ENCODE data around the gene TAF1C. TPM values are rescaled to one million over a fixed set of nuclear protein-coding genes. Genes with fewer than 3 reads are reported as not detected.

Gene TAF1C
- total and polyA plus RNA-seq, 2 of the 8 experiments (the other 6 are each of a cell fraction or from before 2014, with no cell fraction given): 44.6 to 63.8 TPM

GRCh38 chr16:84218956-84219355, 32.1 kb upstream of the TAF1C start:
- H2BK15ac ChIP-seq (ENCODE audit: low read length): no peak overlapping the region
- H2BK120ac ChIP-seq (replicated peaks; ENCODE audit: low read depth, low read length): no peak overlapping the region
- no peak for DNase-seq (ENCODE audit: low read depth in 1 of 2, low spot score in 2 of 2)
- no peak overlapping the region for H3K27ac ChIP-seq (ENCODE audit: low read depth, low read length)
- peak overlapping the region; percentile 74 for H2AFZ ChIP-seq (ENCODE audit: low read length)
- no peak for FAIRE-seq
- H2BK20ac ChIP-seq (ENCODE audit: low read length): no peak overlapping the region
- no peak overlapping the region for H2BK12ac ChIP-seq (ENCODE audit: low read depth, low read length)
- H4K5ac ChIP-seq (ENCODE audit: insufficient read length, low read depth, low read length): no peak overlapping the region
- no peak overlapping the region for H3K18ac ChIP-seq (ENCODE audit: extremely low read depth, low read length)
- H3K4me3 ChIP-seq (ENCODE audit: extremely low read depth in 1 of 4, insufficient read depth in 2 of 4, low read depth in 3 of 4, low read length in 4 of 4): no peak overlapping the region
- no peak overlapping the region for H2AK5ac ChIP-seq (ENCODE audit: low read depth, low read length)
- no peak overlapping the region for H3K23ac ChIP-seq (ENCODE audit: insufficient read length)
- no peak overlapping the region for H3K14ac ChIP-seq (ENCODE audit: insufficient read length)
- H3K23me2 ChIP-seq (ENCODE audit: low read depth, low read length): no peaks in the 10 kb centered on the region
- no peak overlapping the region for H4K8ac ChIP-seq (ENCODE audit: extremely low read depth, insufficient read depth, low read length)
- H3K79me1 ChIP-seq (ENCODE audit: low read depth, low read length): no peaks in the 10 kb centered on the region
- no peak overlapping the region for H2BK5ac ChIP-seq (ENCODE audit: low read depth, low read length)
- 77% methylated on average over 6 of the region's 6 CpGs; no CpG with 5 or more reads in 1 of the 2 experiments for WGBS, 2 experiments (ENCODE audit: extremely low coverage in 1 of 2, insufficient coverage in 1 of 2, insufficient read length in 1 of 2, insufficient replicate concordance in 2 of 2, low coverage in 1 of 2, low lambda C conversion rate in 2 of 2, missing lambda C conversion rate in 1 of 2)
- CTCF ChIA-PET (ENCODE audit: partially characterized antibody): interaction anchor here (0.8 to 1.1 kb wide), 4 partner anchors 43 to 268 kb away, joined by 3 to 5 read pairs (median 3); no protein-coding TSS in a partner anchor
- no peak overlapping the region for H4K91ac ChIP-seq (replicated peaks; ENCODE audit: insufficient read length, low read length)
- no peaks in the 10 kb centered on the region for H3K27me3 ChIP-seq (replicated peaks in 1 of 4; ENCODE audit: control insufficient read depth in 3 of 4, extremely low read depth in 1 of 4, insufficient read depth in 3 of 4, low read length in 3 of 4)
- no peaks in the 10 kb centered on the region for H3K9me3 ChIP-seq (ENCODE audit: insufficient read depth in 2 of 2, low read depth in 1 of 2, low read length in 1 of 2)
- H3K79me2 ChIP-seq (ENCODE audit: control insufficient read depth in 1 of 2, insufficient read depth in 2 of 2, low read length in 2 of 2): no peaks in the 10 kb centered on the region
- no peak overlapping the region for H3K4me2 ChIP-seq (ENCODE audit: insufficient read depth in 1 of 2, low read depth in 2 of 2, low read length in 2 of 2)
- H3K56ac ChIP-seq (replicated peaks; ENCODE audit: insufficient read length, low read depth, low read length): no peak overlapping the region
- peaks cover 0 to 3% (median 1%) of the 10 kb centered on the region in 4 experiments; a peak in 3 of 7 replicates for H3K4me1 ChIP-seq (replicated peaks in 1 of 4; ENCODE audit: control insufficient read depth in 3 of 4, insufficient read depth in 4 of 4, low read length in 3 of 4)
- POLR2A ChIA-PET (ENCODE audit: partially characterized antibody): interaction anchor here (0.9 to 1.1 kb wide), 2 partner anchors 24 to 195 kb away, joined by 3 read pairs; no protein-coding TSS in a partner anchor
- H3K9ac ChIP-seq (replicated peaks in 1 of 4; ENCODE audit: extremely low read depth in 1 of 4, low read depth in 3 of 4, low read length in 3 of 4): no peak overlapping the region
- H4K20me1 ChIP-seq (replicated peaks in 1 of 2; ENCODE audit: control insufficient read depth in 1 of 2, insufficient read depth in 2 of 2, low read length in 2 of 2): no peaks in the 10 kb centered on the region
- no peaks in the 10 kb centered on the region for H3K36me3 ChIP-seq (ENCODE audit: control insufficient read depth in 2 of 4, insufficient read depth in 4 of 4, low read length in 3 of 4)
- no peak overlapping the region for H3K4ac ChIP-seq (replicated peaks; ENCODE audit: insufficient read length, low read depth, low read length)
- TF ChIP-seq GABPA (IDR thresholded peaks at IDR 0.05; ENCODE audit: borderline replicate concordance, insufficient read depth, low read length) (no peak), SIRT6 (IDR thresholded peaks at IDR 0.05; ENCODE audit: low read length) (no peak), MAX (IDR thresholded peaks at IDR 0.05) (no peak)
